CD4-positive, alpha-beta T cell treated with Interleukin-17A for 1 hour (primary cell): ENCODE results near the gene DNAJC15.
"Not testable (repeated sequence)": the region's sequence is repeated elsewhere in the genome, so short reads cannot be mapped to it uniquely, and the experiment has no call there.

Experiments used
- DNase-seq: peaks from one replicate; pipeline ENCODE4 v3.0.0-alpha.2; 2020

The DNAJC15 gene

DNA sequence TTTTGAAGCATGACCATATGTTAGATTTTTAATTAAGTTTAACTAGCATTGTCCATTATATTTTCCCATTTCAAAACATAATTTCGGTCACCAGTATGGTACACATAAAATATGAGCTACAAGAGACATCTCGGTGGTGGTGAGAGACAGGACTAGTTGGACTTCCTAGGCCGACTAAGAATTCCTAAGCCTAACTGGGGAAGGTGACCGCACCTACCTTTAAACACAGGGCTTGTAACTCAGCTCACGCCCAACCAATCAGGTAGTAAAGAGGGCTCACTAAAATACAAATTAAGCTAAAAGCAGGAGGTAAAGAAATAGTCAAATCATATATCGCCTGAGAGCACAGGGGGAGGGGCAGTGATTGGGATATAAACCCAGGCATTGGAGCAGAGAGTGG, 22.9 kb downstream of the DNAJC15 start:
- DNase-seq, result no peak

DNA sequence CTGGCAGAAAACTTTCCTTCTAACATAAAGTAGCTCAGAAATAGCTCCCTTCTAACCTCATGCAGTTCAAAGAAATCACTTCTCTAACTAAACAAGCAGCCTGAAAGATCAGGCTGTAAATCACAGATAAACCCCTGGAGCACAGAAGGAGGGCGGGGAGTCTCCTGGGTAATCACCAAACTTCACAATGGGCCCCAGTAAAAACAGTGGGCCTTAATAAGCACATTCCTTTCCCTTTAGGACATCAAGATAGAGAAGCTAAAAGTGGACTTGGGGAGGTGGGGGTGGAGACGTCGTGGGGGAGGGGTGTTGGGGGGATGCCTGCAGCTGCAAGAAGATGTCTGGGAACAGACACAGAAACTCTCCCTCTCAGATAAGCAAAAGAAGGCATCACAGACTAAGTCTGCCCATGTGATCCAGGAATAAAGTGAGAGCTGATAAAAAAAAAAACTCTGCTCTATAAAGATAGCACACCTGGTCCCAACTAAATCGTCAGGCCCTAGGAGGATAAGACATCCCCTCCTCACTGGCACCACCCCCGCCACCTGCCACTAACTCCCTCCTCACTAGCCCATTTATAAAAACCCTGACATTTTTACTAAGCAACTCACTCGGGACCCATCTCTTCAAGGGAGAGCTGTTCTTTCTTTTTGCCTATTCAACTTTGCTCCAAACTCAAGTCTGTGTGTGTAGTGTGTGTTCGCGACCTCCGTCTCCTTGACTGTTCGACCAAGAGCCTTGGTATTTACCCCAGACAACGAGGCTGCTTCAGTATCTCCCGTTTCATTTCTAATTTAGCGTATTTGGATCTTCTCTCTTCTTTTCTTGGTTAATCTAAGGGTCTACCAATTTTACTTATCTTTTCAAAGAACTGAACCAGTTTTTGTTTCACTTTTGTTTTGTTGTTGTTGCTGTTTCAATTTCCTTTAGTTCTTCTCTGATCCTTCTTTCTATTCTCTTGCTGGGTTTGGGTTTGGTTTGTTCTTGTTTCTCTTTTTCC, 31.7 kb downstream of the DNAJC15 start:
- DNase-seq, result peak; percentile 52

DNA sequence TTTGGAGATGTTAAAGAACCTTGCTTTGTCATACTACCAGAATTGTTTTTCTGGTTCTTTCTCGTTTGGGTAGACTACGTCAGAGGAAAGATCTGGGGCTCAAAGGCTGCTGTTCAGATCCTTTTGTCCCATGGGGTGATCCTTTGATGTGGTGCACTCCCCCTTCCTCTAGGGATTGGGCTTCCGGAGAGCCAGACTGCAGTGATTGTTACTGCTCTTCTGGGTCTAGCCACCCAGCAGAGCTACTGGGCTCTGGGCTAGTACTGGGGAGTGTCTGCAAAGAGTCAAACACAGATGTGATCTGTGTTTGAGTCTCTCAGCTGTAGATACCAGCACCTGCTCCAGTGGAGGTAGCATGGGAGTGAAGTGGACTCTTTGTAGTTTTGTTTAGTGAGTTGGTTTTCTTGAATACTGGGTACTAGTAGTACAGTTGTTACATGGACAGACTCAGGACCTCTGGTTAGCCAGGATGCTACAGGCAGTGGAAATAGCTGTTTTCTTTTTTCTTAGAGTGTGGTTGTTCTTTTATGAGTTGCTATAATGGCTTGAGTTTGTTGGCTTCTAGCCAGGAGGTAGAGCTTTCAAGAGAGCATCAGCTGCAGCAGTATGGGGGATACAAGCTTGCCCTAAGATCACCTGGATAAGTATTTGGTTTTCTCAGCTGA, 34.4 kb downstream of the DNAJC15 start:
- peak; percentile 71 for DNase-seq

DNA sequence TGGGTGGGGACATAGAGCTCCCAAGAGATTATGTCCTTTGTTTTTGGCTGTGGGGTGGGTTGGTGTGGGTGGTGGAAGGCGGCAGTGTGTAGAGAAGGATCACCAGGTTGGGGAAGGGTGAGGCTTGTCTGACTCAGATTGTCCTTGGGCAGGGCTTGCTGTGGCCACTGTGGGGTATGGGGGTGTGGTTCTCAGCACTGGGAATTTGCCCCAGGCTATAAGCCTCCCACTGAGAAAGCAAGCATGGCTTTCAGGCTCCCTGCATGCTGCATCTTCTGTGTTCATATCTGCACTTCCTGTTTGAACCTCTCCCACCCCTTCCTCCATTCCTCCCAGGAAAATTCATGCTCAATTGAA, 34.9 kb downstream of the DNAJC15 start:
- DNase-seq, result no peak

DNA sequence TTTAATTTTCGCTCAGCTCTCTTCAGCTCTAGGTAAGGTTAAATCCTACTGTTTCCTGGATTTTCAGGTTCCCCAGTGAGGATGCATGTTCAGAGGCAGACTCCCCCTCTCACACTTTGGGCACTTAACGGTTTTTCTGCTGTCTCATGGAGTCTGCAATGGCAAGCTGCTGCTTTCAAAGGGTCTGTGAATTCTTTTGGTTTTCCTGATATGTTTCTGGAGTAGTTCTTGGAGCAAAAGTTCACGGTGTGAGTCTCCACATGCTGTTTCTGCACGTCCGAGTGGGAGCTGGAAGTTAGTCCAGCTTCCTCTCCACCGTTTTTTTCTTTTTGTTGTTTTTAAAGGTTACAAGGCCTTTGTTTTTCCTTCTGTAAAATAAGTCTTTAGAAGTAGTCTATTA, 35.4 kb downstream of the DNAJC15 start:
- DNase-seq, result no peak

DNA sequence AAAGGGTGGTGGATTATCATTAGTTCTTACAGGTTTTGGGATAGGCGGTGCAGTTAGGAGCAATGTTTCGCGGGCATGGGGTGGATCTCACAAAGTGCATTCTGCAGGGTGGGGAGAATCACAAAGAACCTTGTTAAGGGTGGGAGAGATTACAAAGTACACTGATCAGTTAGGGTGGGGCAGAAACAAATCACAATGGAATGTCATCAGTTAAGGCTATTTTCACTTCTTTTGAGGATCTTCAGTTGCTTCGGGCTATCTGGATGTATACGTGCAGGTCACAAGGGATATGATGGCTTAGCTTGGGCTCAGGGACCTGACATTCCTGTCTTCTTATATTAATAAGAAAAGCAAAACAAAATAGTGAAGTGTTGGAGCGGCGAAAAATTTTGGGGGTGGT, 36.4 kb downstream of the DNAJC15 start:
- not testable (repeated sequence) for DNase-seq

DNA sequence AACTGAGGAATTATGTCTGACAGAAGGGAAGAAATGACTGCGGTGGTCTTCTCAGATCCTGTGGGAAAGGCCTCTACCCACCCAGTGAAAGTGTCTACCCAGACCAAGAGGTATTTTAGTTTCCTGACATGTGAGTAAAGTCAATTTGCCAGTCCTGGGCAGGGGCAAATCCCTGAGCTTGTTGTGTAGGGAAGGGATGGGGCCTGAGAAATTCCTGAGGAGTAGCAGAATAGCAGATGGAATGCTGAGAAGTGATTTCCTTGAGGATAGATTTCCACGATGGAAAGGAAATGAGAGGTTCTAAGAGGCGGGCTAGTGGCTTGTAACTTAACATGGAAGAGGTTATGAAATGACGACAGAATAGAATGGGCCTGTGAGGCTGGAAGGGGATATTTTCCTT, 37.4 kb downstream of the DNAJC15 start:
- not testable (repeated sequence) for DNase-seq

DNA sequence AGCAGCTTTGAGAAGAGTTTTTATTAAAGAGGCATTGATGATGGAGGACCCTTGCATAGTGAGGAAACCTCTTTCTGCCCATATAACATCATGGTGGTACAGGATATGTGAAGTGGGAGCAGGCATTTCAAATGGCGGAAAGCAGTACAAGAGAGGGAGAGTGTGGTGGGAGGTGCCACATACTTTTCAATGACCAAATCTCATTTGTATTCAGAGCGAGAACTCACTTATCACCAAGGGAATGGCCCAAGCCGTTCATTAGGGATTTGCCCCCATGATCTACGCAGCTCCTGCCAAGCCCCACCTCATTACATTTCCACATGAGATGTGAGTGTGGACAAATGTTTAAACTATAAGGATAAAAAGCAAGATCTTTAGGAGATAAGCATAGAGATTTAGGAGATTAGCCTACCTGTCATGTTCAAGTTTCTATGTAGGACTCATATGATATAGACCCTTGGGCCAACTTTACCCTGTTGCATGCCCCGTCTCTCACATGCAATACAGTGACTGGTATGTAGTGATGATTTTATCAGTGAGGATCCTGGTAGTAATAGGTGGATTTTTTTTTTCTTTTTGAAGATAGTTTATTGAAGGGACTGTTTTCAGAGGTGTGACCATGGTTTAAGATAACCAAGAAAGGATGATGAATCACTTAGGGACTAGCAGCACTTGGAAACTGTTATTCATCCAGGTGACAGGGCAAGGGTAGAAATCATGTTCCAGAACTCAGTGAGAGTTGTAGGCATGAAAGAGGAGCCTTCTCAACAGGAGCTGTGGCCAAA, 38.3 kb downstream of the DNAJC15 start:
- DNase-seq, result no peak

DNA sequence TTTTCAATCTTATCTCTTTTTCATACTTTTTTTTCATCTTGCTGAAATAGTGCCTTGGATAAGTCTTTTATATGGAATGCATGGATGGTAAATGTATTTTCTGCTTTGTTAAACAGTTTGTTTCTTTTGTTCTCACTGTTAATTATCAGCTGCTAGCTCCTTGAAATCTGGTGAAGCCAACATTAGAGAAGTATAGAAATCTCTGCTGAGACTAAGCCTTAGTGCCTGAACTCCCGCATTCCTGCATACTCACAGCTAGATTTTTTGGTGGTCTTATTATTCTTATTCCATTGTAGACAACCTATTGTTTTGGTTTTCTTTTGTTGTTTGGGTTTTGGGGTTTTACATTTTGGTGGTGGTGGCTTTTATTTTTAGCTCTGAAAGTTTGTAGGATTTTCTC, 48.4 kb downstream of the DNAJC15 start:
- DNase-seq, result no peak

DNA sequence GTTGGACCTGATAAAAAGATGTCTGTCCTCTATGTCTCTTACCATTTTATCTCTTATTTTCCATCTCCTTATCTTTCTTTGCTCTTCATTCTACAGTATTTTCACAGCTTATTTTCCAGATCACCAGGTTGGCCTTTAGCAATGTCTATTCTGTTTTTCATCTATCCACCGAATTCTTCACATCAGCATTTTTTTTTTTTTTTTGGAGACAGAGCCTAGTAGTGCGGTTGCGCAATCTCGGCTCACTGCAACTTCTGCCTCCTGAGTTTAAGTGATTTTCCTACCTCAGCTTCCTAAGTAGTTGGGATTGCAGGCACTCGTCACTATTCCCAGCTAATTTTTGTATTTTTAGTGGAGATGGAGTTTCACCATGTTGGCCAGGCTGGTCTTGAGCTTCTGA, 49.0 kb downstream of the DNAJC15 start:
- no peak for DNase-seq

DNA sequence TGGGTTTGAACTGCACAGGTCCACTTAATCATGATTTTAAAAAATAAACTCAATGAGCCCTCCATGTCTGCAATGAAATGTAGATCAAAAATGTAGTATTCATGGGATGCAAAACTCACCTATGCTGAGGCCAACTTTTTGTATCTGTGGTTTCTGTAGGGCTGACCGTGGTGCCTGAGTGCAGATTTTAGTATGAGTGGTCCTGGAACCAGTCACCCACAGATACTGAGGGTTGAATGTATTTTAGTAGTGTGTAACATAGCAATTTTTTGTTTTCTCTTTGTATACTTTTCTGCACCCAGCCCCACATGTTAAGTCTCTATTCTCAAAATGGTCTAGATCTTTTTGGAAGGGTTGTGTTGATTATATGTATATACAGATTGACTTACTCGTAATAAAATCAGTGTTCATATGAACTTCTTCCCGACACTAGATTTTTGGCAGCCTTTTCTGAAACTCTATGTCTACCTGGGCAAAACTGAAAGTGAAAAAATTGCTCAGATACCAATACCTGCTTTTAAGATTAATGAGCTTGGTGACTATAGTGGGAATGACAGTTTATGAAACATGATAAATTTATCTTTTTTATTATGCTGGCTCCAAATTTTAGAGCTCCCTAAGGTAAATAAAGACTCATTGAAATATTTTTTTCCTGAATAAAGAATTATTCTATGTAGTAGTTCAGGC, 51.6 kb downstream of the DNAJC15 start:
- DNase-seq, result peak; percentile 23

DNA sequence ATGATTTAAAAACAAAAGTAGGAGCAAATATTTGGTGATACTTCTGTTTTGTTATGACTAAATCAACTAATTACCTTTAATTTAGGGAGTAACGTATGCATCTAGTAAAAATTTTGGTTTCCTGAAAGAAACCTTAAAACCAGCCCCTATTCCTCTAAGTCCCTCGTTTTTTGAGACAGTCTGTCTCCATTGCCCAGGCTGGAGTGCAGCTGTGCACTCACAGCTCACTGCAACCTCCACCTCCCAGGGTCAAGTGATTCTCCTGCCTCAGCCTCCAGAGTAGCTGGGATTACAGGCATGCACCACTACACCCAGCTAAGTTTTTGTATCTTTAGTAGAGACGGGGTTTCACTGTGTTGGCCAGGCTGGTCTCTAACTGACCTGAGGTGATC, 52.1 kb downstream of the DNAJC15 start:
- not testable (repeated sequence) for DNase-seq

DNA sequence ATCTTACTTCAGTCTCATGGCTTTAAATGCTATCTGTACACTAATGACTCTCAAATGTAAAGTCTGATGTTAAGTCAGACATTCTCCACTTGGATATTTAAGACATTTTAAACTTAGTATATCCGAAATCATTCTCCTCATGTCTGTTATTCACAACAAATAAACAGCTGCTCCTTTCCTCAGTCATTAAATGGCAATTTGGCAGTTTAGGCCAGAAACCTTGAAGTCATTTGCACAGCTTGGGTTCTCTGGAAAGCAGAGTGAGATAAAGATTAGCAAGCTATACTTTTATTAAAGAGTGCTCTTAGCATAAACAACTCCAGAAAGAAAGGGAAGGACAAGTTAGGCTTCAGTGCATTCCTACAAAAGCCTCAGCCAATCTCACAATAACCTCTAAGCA, 53.7 kb downstream of the DNAJC15 start:
- no peak for DNase-seq

DNA sequence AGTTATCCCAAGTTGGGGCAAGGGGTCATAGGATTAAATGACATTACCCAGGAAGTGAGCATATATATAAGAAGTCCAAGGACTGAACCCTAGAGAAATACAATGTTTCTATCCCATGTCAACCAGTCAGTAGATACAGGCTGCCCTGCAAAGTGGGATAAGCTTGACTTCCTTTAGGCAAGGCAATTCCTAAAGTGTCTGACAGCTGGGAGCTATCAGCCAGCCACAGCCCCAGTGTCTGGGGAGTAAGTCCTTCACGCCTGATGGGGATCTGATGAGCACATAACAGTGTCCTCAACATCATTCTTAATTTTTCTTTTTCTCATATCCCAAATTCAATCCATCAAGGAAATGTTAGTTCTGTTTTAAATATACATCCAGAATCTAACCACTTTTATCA, 54.1 kb downstream of the DNAJC15 start:
- DNase-seq, result no peak

DNA sequence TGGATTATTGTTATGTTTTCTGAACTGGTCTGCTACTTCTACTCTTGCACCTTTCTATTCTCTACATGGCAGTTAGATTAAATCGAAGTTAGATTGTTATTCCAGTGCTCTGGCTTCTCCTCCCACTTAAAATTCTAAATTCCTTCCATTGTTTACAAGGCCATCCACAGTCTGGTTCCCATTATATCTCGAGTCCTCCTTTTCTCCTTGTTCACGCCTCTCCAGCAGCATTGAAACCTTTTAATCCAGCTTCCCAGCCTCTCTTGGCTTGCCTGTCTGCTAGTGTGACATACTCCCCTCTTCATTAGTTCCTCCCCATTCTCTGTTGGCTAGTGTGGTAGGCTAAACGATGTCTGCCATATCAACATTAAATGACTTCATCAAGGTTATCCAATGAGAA, 54.5 kb downstream of the DNAJC15 start:
- no peak for DNase-seq

DNA sequence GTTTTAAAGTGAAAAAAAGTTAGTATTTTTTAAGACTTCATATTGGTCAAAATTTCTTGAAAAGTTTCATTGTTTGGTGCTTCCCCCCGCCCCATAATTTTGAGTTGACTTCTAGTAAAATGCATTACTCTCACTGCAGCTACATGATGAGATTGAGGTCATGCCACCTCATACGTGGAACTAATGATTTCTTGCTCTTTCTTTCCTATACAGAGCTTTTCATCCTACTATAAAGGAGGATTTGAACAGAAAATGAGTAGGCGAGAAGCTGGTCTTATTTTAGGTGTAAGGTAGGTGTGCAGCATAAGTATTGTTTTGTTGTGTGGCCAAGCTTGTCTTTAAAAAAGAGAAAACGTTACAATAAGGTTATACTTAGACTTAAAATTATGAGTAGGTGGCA, 55.0 kb downstream of the DNAJC15 start:
- no peak for DNase-seq

DNA sequence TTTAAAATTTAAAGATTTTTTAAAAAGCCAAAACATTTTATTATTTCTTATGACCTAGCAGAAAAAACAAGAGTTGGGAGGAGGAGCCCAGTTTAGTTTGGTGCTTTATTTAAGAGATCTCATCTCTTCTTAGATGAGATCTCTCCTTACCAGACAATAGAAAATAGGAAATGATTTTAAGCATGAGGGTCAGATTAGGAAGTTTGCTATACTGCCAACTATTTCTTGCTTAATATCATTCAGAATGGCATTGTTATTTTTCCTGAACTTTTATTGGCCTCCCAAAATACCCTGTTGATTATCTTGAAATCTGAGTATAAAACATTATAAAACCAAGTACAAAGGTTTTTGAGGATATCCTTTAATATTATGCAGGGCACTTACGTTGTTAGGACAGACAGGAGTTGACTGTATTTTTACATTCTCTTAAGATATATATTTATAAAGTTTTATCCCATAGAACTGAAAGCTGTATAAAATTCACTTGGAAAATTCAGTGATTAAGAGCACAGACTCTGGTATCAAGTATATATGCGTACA, 56.1 kb downstream of the DNAJC15 start:
- no peak for DNase-seq

DNA sequence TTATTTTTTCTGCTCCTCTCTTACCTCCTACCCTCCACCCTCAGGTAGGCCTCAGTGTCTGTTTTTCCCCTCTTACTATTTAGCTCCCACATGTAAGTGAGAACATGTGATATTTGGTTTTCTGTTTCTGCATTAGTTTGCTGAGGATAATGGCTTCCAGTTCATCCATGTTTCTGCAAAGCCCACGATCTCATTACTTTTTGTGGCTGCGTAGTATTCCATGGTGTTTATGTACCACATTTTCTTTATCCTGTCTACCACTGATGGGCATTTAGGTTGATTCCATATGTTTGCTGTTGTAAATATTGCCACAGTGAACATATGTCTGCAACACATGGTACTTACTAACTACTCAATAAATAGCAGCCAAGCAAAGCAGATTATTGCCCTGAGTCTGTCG, 56.8 kb downstream of the DNAJC15 start:
- DNase-seq, result no peak

DNA sequence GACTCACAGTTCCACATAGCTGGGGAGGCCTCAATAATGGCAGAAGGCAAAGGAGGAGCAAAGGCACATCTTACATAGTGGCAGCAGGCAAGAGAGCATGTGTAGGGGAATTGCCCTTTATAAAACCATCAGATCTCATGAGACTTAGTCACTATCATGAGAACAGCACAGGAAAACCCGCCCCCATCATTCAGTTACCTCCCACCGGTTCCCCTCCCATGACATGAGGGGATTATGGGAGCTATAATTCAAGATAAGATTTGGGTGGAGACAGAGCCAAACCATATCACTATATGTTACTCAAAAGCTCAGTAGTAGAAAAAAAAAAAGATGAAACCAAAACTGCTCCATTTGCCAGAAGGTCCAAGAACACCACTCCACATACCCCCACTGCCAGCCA, 58.5 kb downstream of the DNAJC15 start:
- DNase-seq, result no peak

DNA sequence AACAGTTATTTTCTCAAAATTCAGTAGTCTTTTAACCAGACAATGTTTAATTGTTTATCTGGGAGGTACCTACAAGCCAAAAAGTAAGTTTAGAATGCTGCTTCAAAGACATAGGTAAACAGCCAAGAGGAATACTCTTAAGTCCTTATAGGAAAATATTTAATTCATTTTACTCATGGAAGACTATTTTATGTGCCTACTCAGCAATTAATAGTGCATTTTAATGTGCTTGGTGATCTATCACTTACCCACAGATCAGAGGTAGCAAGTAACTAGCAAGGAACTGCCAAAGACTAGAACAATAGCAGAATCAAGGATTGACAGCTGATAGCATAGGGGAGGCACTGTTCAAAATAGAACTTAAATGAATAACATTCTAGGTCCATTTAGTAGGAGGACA, 60.4 kb downstream of the DNAJC15 start:
- no peak for DNase-seq

DNA sequence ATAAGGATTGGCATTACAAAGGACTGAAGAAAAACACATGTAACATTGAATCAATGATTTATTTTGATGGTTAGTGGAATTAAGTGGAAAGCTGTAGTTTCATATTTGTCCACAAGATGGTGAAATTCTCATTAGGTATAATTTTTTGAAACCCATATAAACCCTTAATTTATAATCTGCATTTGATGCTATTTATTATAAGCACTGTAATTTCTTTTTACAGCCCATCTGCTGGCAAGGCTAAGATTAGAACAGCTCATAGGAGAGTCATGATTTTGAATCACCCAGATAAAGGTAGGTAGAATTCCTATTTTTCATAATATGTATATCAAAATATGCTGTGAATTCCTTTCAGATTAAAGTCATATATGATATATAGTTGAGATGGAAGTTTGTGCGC, 62.2 kb downstream of the DNAJC15 start:
- peak; percentile 40 for DNase-seq

DNA sequence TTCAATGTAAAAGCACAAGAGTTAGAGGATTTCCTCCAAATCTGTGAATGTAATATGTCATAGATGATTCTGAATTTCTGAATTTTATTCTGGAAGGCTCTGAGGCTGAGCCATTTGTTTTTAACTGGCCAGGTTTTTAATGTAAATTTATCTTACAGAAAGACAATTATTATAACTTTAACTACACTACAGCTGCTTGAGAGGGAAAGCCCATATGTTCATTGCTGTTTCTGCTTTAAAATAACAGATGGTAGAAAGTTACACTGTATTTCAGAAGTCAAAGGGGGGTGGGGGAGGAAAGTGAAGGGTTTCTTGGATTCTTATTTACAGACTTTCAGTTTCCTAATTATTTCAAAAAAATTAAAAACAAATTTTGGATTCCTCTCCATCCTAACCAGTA, 62.8 kb downstream of the DNAJC15 start:
- DNase-seq, result no peak

DNA sequence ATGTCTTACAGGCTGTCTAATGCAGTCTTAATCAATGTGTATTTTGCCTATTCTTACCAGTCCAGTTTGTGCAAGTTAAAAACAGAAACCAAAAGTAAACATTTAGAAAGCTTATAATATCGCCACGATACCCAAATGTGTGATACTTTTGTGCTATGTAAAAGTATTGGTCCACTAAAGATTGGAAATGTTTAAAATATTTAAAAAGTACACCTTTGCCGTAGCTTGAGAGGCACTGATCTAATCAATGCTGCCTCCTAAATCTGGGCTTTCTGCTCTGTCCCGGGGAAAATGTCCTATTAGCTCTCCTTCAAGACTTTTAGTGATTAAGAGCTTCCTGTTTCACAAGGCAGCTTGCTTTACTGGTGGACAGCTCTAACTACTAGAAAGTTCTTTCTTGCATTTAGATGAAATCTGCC, 64.7 kb downstream of the DNAJC15 start:
- peak; percentile 34 for DNase-seq
